NB4 (cell line): ENCODE data around the gene TPSB2.
"Not testable (repeated sequence)": the region's sequence is repeated elsewhere in the genome, so short reads cannot be mapped to it uniquely, and the experiment has no call there.

ENCODE experiments used
- CTCF ChIP-seq: IDR thresholded peaks from one replicate; pipeline ENCODE4 v1.5.1; 2012; ENCODE audit warnings: low read depth, low read length
- MYC ChIP-seq: IDR thresholded peaks from 2 replicates; pipeline ENCODE4 v1.6.1; 2011; ENCODE audit warnings: low read depth, low read length
- POLR2A ChIP-seq: IDR thresholded peaks from 2 replicates; pipeline ENCODE4 v1.6.1; 2011; ENCODE audit warnings: mild to moderate bottlenecking; ENCODE audit not compliant: insufficient read length; ENCODE audit errors: extremely low read depth

- TF ChIP-seq CTCF, MYC, POLR2A: not testable (repeated sequence)
Measured at GRCh38 chr16:1254821-1255220, 24.8 kb upstream of the TPSB2 start.
